RWPE1 (cell line): ENCODE results near the gene DUSP5.
"Not testable (repeated sequence)": the region's sequence is repeated elsewhere in the genome, so short reads cannot be mapped to it uniquely, and the experiment has no call there.

ENCODE experiments used
- CTCF ChIA-PET: fragments of 350-600 bp; sonication (Branson Sonifier 250); formaldehyde crosslinking; extraction: SDS; loops from one replicate; lab custom pipeline; 2021; lab: Yijun Ruan, JAX
- POLR2A ChIA-PET: fragments of 400-600 bp; formaldehyde crosslinking; extraction: SDS; loops from one replicate; lab custom pipeline; 2020; ENCODE audit warnings: antibody characterized with exemption; ENCODE audit not compliant: low non-redundant PET; lab: Yijun Ruan, JAX
- DNase-seq: peaks from one replicate; pipeline ENCODE4 v3.0.0; 2012; ENCODE audit warnings: low spot score
- H3K27ac ChIP-seq: fragments of 450-650 bp; 2 replicates; pipeline ENCODE4 v1.5.1; 2017
- TF ChIP-seq, protein P1 (sequence below): fragments of 450-650 bp; conservative IDR thresholded peaks from 2 replicates; pipeline ENCODE4 v1.5.1; 2017; ENCODE audit warnings: low read depth, mild to moderate bottlenecking

DUSP5 gene

DNA sequence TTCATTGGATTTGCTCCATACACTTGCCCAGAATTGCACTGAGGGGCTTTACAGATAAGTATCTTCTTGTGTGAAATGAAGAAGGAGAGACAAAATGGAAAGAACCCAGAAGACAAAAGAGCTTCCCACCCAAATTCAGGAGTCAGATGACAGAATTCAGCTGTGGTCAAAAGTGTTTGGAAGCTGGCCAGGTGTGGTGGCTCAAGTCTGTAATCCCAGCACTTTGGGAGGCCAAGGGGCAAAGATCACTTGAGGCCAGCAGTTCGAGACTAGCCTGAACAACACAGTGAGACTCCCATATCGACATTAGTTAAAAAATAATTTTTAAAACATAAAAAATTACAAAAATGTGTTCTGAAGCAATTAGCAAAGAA, 27.1 kb downstream of the DUSP5 start:
- TF ChIP-seq, protein P1, sequence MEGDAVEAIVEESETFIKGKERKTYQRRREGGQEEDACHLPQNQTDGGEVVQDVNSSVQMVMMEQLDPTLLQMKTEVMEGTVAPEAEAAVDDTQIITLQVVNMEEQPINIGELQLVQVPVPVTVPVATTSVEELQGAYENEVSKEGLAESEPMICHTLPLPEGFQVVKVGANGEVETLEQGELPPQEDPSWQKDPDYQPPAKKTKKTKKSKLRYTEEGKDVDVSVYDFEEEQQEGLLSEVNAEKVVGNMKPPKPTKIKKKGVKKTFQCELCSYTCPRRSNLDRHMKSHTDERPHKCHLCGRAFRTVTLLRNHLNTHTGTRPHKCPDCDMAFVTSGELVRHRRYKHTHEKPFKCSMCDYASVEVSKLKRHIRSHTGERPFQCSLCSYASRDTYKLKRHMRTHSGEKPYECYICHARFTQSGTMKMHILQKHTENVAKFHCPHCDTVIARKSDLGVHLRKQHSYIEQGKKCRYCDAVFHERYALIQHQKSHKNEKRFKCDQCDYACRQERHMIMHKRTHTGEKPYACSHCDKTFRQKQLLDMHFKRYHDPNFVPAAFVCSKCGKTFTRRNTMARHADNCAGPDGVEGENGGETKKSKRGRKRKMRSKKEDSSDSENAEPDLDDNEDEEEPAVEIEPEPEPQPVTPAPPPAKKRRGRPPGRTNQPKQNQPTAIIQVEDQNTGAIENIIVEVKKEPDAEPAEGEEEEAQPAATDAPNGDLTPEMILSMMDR: no peak

DNA sequence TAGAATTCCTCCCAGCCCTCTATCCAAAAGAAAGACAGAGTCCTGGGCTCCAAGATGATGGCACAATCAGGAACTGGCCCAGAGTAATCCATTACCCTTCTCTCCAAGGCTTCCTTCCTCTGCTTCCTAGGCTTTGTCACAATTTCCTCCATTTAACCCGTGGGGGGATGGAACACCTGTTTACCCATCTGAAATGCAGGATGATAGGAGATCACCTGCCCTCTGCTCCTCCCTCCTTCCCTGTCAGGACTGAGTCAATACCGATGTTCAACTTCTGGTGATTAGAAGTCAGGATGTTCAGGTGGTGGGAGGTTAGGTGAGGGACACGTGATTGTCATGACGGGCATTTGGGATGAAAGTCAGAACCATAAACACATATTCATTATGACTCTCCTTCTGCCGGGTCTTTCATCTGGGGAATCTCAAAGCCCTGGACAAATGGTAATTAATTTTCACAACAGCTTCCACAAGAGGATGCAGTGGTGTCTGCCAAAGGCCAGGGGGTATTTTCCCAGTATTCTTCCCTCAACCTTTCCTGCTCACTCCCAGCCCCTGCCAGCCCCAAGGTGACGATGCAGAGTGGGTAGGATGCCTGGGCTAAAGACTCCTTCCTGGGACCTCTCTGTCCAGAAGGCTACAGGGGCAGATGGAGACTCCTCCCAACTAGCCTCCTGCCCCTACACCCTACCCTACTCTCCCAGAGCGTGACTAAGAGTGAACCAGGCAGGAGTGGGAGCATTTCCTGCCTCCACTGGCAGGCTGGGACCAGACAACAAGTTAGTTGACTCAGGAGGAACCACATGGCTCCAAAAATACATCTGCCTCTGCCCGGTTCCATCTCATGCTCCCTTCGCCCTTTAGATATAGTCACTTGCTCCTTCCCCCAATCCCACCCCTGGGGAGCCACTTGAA, 27.9 kb downstream of the DUSP5 start:
- TF ChIP-seq, protein P1: no peak
- CTCF ChIA-PET: no interaction called here
- DNase-seq: peak; percentile 57
- POLR2A ChIA-PET: no interaction called here
- H3K27ac ChIP-seq: peak overlapping the region; percentile 59

More for the DNA sequence above, 27.1 kb downstream of the DUSP5 start:
- CTCF ChIA-PET: interaction anchor here (0.7 kb wide), 1 partner anchor 8 kb away, joined by 4 read pairs; no protein-coding TSS in a partner anchor
- H3K27ac ChIP-seq: no peak overlapping the region
- POLR2A ChIA-PET: no interaction called here
- DNase-seq: no peak

DNA sequence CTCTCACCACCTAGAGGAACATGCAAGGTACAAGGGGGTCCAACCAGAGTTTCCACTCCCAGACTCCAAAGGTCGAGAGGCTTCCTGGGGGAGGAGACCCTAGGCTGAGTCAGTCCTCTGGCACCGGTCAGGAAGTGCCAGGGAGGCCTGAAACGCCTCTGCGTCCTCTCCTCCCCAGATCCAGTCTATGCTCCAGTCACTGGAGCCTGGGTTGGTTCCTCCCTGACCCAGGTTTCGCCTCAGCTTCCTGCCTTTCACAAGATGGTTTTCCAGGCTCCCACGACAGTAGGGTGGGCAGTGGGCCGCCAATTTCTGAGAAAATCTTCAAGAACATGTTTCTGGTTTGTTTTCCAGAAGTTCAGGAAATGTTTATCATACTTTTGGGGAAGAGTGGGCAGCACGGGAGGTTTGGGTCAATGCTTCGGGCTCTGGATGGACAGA, 30.0 kb downstream of the DUSP5 start:
- no peak for DNase-seq
- no peak overlapping the region for H3K27ac ChIP-seq
- CTCF ChIA-PET: no interaction called here
- POLR2A ChIA-PET: no interaction called here
- TF ChIP-seq, protein P1: no peak

DNA sequence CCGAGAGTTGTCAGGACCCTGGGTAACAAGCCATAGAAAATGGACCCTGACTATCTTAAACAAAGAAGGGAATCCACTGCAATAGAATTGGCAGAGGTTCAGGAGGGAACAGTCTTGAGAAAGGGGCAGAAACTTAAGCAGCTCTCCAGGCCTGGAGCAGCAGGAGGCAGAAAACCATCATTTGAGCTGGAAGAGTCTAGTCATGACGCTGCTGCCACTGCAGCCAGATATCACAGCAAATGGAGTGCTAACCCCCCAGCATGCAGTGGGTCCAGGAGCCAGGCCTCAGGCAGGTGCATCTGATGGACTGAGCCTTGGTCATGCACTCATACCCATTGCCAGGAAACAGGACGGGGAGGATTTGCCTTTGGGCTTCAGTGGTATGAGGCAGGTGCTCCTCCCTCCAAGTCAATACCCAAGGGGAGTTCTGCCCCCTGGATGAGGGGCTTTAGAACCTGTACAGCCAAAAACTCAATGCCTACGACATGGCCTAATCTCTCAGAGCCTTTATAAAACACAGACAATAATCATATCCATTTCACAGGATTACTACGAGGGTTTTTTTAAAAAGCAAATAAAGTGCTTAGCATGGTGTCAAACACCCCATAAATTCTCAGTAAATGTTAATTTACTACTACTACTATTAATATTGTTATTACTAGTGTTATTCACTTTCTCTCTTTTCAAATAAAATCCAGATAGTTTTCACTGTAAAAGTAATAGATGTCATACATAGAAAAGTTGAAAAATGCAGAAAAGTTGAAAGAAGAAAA, 30.7 kb downstream of the DUSP5 start:
- ChIA-PET CTCF (interaction anchor here (0.7 kb wide), 1 partner anchor 332 kb away, joined by 4 read pairs; no protein-coding TSS in a partner anchor), POLR2A (no interaction called here)
- DNase-seq: no peak
- TF ChIP-seq, protein P1: no peak
- no peak overlapping the region for H3K27ac ChIP-seq

DNA sequence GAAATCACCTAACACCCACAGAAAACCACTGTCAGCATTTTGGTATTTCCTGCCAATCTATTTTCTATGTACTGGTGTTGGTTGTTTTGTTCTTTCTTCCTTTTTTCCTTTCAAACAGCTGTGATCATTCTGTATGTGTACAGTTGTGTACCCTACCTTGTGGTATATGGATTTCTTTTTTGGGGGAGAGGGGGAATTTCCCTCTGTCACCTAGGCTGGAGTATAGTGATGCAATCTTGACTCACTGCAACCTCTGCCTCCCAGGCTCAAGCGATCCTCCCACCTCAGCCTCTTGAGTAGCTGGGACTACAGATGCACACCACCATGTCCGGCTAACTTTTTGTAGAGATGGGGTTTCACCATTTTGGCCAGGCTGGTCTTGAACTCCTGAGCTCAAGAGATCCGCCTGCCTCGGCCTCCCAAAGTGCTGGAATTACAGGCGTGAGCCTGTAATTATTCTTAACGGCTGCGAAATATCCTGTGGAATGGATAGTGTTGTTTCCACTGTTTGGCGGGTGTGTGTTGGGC, 31.4 kb downstream of the DUSP5 start:
- H3K27ac ChIP-seq, DNase-seq, POLR2A ChIA-PET: not testable (repeated sequence)
- CTCF ChIA-PET: interaction anchor here (0.6 to 0.7 kb wide), 2 partner anchors 20 to 224 kb away, joined by 3 to 6 read pairs; no protein-coding TSS in a partner anchor

DNA sequence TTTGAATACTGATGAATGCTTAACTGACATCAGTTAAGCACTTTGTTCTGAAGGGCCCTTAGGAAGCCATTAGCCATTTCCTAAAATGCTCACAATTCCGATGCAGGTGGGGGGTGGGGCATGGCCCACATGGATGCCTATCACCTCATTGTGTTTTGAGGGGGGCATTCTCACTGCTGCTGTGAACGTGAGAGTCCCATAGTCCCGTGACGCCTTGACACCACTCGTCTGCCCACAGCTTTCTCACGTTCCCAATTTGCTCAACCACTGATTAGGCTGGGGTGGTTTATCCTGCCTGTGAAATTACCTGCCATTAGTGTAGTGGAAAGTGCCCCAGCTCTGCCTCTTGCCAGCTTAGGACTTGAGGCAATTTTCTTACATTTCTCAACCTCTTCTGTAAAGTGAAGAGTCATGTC, 31.9 kb downstream of the DUSP5 start:
- TF ChIP-seq, protein P1: no peak
- ChIA-PET CTCF (interaction anchor here (0.5 to 0.8 kb wide), 4 partner anchors 19 to 224 kb away, joined by 3 to 6 read pairs (median 3); no protein-coding TSS in a partner anchor), POLR2A (no interaction called here)
- DNase-seq: no peak
- H3K27ac ChIP-seq: peak overlapping the region; percentile 65
